Measurements from ENCODE around the gene C1QTNF5. TPM values are rescaled to one million over a fixed set of nuclear protein-coding genes. Genes with fewer than 3 reads are reported as not detected.

The C1QTNF5 gene
- total and polyA plus RNA-seq, 2 of the 8 experiments (the other 6 are each of a cell fraction or from before 2014, with no cell fraction given): 2.2 to 2.7 TPM

- TF ChIP-seq CHD1 (IDR thresholded peaks at IDR 0.05; ENCODE audit: low read depth, low read length) (no peak), KDM5A (IDR thresholded peaks at IDR 0.05; ENCODE audit: low read length) (no peak)
Measured at GRCh38 chr11:119363851-119364590, 23.3 kb upstream of the C1QTNF5 start (continued).

All from H1 (cell line).